Pancreas (tissue), 10 donors: ENCODE measurements around the gene CUL3. TPM values are rescaled to one million over a fixed set of nuclear protein-coding genes. Genes with fewer than 3 reads are reported as not detected.

ENCODE experiments used
- ATAC-seq, 4 donors: fragments of 200-7000 bp; cut with Tn5 transposase; one replicate each; pipeline versions ENCODE4 v1.8.0 to v1.9.1; 2020; ENCODE audit warnings: mild to moderate bottlenecking in 4 of 4, moderate library complexity in 4 of 4
- DNase-seq, 6 donors: peaks; one replicate each; pipeline ENCODE4 v3.0.0-alpha.2; 2020
- FAIRE-seq: peaks from 2 replicates; lab custom pipeline; 2012; peaks lifted over from hg19 to GRCh38; lab: Jason Lieb, UNC
- H3K27ac ChIP-seq, 4 donors: fragments of 200-600 bp; sonication (generic); 1 replicate in 3 of 4; 2 replicates in 1 of 4; pipeline versions ENCODE4 v1.5.0 to v1.8.0; 2020
- H3K27me3 ChIP-seq, 4 donors: fragments of 200-600 bp; one replicate each; pipeline ENCODE4 v1.8.0; 2021
- H3K36me3 ChIP-seq, 3 donors: fragments of 200-600 bp; sonication (generic) in 1 of 3; one replicate each; pipeline versions ENCODE4 v1.5.0 to v1.8.0; 2020 to 2021
- H3K4me1 ChIP-seq, 3 donors: fragments of 200-600 bp; one replicate each; pipeline ENCODE4 v1.8.0; 2021
- H3K4me3 ChIP-seq, 4 donors: fragments of 200-600 bp; sonication (generic) in 2 of 4; one replicate each; pipeline versions ENCODE4 v1.5.0 to v1.8.0; 2020 to 2021
- H3K9me3 ChIP-seq, 4 donors: fragments of 200-600 bp; one replicate each; pipeline ENCODE4 v1.8.0; 2021
- CTCF ChIP-seq, 4 donors: fragments of 200-600 bp; sonication (generic) in 3 of 4; IDR thresholded peaks; one replicate each; pipeline versions ENCODE4 v1.5.0 to v1.8.0; 2021; ENCODE audit warnings: antibody characterized with exemption in 4 of 4
- WGBS, 2 donors: extraction: QIAGEN DNeasy Blood & Tissue Kit; methylation state at CpG; one replicate each; pipeline ENCODE4 v1.1.7; 2013; 5-methylcytosine and 5-hydroxymethylcytosine counted together
- intact Hi-C, 3 donors: fragments of 100-400 bp; cut with DNase I; formaldehyde crosslinking; loops; one replicate each; pipeline versions ENCODE4 v1.11.1 to v1.14.2; 2022
- polyA plus RNA-seq, 2 donors: library from polyadenylated mRNA; stranded (reverse); fragments of 200-250 nt; gene quantifications; one replicate each; pipeline ENCODE4 v1.2.3, GENCODE V29; 2013
- total RNA-seq, 6 donors: library from RNA; stranded (reverse); fragmentation: NEBNext Ultra II Directional in 4 of 6; extraction: Animal tissue kit (Norgen Biotek cat#: 25700) in 4 of 6; gene quantifications; one replicate each; pipeline versions ENCODE4 v1.2.1 to v1.2.4, GENCODE V29; 2021 to 2023
- donor health status: healthy with polysubstance abuse.
- donor health status: DM: no; HTN: no; CAD: no; lungs with moderate emphysema.
- donor health status: DM: no; HTN: no; CAD: no.
- donor health status: control.
- donor health status: control.
- donor health status: Bipolar disorder and iron deficiency.
- donor health status: DM: yes; HTN: yes; CAD: no.
- donor health status: DM: no; HTN: no; CAD: no.
- donor health status: DM: no; HTN: no; CAD: no.
- donor health status: DM: yes; HTN: yes; CAD: no.

The CUL3 gene
- total and polyA plus RNA-seq, 8 donors: 32.2 to 49.5 (median 37.6) TPM

GRCh38 chr2:224479826-224480225, 105.3 kb downstream of the CUL3 start:
- TF ChIP-seq CTCF (IDR thresholded peaks at IDR 0.05): no peak
- peaks cover 0 to 18% (median 2%) of the 10 kb centered on the region in 3 donors for H3K36me3 ChIP-seq
- no peaks in the 10 kb centered on the region for H3K4me1 ChIP-seq
- DNase-seq (no peak), ATAC-seq (no peak), FAIRE-seq (no peak)
- H3K27me3 ChIP-seq: no peaks in the 10 kb centered on the region
- no peak overlapping the region for H3K4me3 ChIP-seq
- no peak overlapping the region for H3K27ac ChIP-seq
- H3K9me3 ChIP-seq: no peaks in the 10 kb centered on the region
- intact Hi-C loops: no loop called here
- WGBS, 2 donors: 93% methylated on average over 2 of the region's 2 CpGs

GRCh38 chr2:224472827-224473226, 112.3 kb downstream of the CUL3 start:
- no peak overlapping the region for H3K27ac ChIP-seq
- H3K36me3 ChIP-seq: peaks cover 0 to 22% (median 3%) of the 10 kb centered on the region in 3 donors
- no peaks in the 10 kb centered on the region for H3K4me1 ChIP-seq
- 93 to 94% methylated on average over 3 of the region's 3 CpGs for WGBS, 2 donors
- intact Hi-C loops: no loop called here
- no peaks in the 10 kb centered on the region for H3K9me3 ChIP-seq
- DNase-seq: no peak
- TF ChIP-seq CTCF (IDR thresholded peaks at IDR 0.05): no peak
- ATAC-seq: no peak
- FAIRE-seq: no peak
- no peaks in the 10 kb centered on the region for H3K27me3 ChIP-seq
- H3K4me3 ChIP-seq: no peak overlapping the region

- H3K4me1 ChIP-seq: no peaks in the 10 kb centered on the region
- TF ChIP-seq CTCF (IDR thresholded peaks at IDR 0.05): no peak
- no peak overlapping the region for H3K27ac ChIP-seq
- H3K4me3 ChIP-seq: no peak overlapping the region
- peaks cover 0 to 15% (median 3%) of the 10 kb centered on the region in 3 donors for H3K36me3 ChIP-seq
- 93 to 96% methylated on average over 3 of the region's 3 CpGs for WGBS, 2 donors
- FAIRE-seq: no peak
- no peaks in the 10 kb centered on the region for H3K9me3 ChIP-seq
- ATAC-seq: no peak
- no peaks in the 10 kb centered on the region for H3K27me3 ChIP-seq
- no peak for DNase-seq
- intact Hi-C loops: no loop called here
These were observed 113.0 kb downstream of the CUL3 start for GRCh38 chr2:224472137-224472536.

GRCh38 chr2:224469374-224469964, 115.7 kb downstream of the CUL3 start:
- no peak overlapping the region for H3K27ac ChIP-seq
- peaks cover 0 to 7% (median 0%) of the 10 kb centered on the region in 3 donors for H3K36me3 ChIP-seq
- H3K4me1 ChIP-seq: no peaks in the 10 kb centered on the region
- no peak for FAIRE-seq
- ATAC-seq: no peak
- no peak for DNase-seq
- 80 to 82% methylated on average over 9 of the region's 9 CpGs for whole genome bisulfite sequencing, 2 donors
- H3K4me3 ChIP-seq: no peak overlapping the region
- intact Hi-C loops: no loop called here
- H3K27me3 ChIP-seq: no peaks in the 10 kb centered on the region
- no peaks in the 10 kb centered on the region for H3K9me3 ChIP-seq
- TF ChIP-seq CTCF (IDR thresholded peaks at IDR 0.05): no peak

- DNase-seq (no peak), FAIRE-seq (no peak), ATAC-seq (no peak)
- H3K27me3 ChIP-seq: no peaks in the 10 kb centered on the region
- intact Hi-C loops: no loop called here
- no peaks in the 10 kb centered on the region for H3K36me3 ChIP-seq
- TF ChIP-seq CTCF (IDR thresholded peaks at IDR 0.05): no peak
- H3K4me1 ChIP-seq: no peaks in the 10 kb centered on the region
- no peak overlapping the region for H3K4me3 ChIP-seq
- no peaks in the 10 kb centered on the region for H3K9me3 ChIP-seq
- 47 to 65% methylated on average over 3 of the region's 3 CpGs for WGBS, 2 donors
- H3K27ac ChIP-seq: no peak overlapping the region
These were observed 118.8 kb downstream of the CUL3 start for GRCh38 chr2:224466304-224466895.
